Testis (tissue), 3 donors: ENCODE measurements around the gene GPER1. TPM values are rescaled to one million over a fixed set of nuclear protein-coding genes. Genes with fewer than 3 reads are reported as not detected.
A peak's percentile ranks its signal among the peaks of the same experiment; 100 is the strongest.

Experiments
- DNase-seq: peaks from one replicate; pipeline ENCODE4 v3.0.0-alpha.2; 2019
- H3K27ac ChIP-seq, 2 donors: fragments of 200-600 bp; sonication (generic); one replicate each; pipeline ENCODE4 v1.5.1; 2019
- H3K27me3 ChIP-seq: fragments of 200-600 bp; sonication (generic); one replicate; pipeline ENCODE4 v1.5.1; 2019
- H3K36me3 ChIP-seq: fragments of 200-600 bp; sonication (generic); one replicate; pipeline ENCODE4 v1.5.1; 2017; ENCODE audit warnings: low read depth; ENCODE audit errors: missing control alignments
- H3K4me1 ChIP-seq: fragments of 200-600 bp; sonication (generic); one replicate; pipeline ENCODE4 v1.5.1; 2019
- H3K4me3 ChIP-seq, 2 donors: fragments of 200-600 bp; sonication (generic); one replicate each; pipeline ENCODE4 v1.5.1; 2017 to 2019
- H3K9me3 ChIP-seq: fragments of 200-600 bp; sonication (generic); one replicate; pipeline ENCODE4 v1.5.1; 2017
- POLR2A ChIP-seq: fragments of 450-650 bp; IDR thresholded peaks from one replicate; pipeline ENCODE4 v1.6.1; 2017; ENCODE audit warnings: antibody characterized with exemption, mild to moderate bottlenecking, moderate library complexity
- WGBS, 2 donors: methylation state at CpG; one replicate each; pipeline ENCODE4 v1.1.5; 2018; 5-methylcytosine and 5-hydroxymethylcytosine counted together
- intact Hi-C: fragments of 100-400 bp; cut with DNase I; formaldehyde crosslinking; loops from one replicate; pipeline ENCODE4 v1.15.1; 2023; ENCODE audit warnings: low total_unique reads
- polyA plus RNA-seq: library from polyadenylated mRNA; stranded (reverse); fragments of 350-450 nt; fragmentation: Illumina TruSeq; extraction: RNeasy Lipid Tissue Mini Kit (QIAGEN cat#74804); gene quantifications from one replicate; pipeline ENCODE4 v1.2.3, GENCODE V29; 2014; ENCODE audit warnings: low read depth, low replicate concordance; ENCODE audit not compliant: insufficient read depth
- total RNA-seq, 2 donors: library from RNA; depleted of rRNA; stranded (reverse); fragments of >200 nt; gene quantifications; one replicate each; pipeline ENCODE4 v1.2.3, GENCODE V29; 2016
- TF ChIP-seq, protein P1 (sequence below), 3 experiments: fragments of 450-650 bp in 2 of 3; fragments of 200-600 bp in 1 of 3; sonication (generic) in 1 of 3; IDR thresholded peaks; one replicate each; pipeline ENCODE4 v1.5.1; 2016 to 2019; ENCODE audit warnings: antibody characterized with exemption in 3 of 3, mild to moderate bottlenecking in 2 of 3, moderate library complexity in 1 of 3

GPER1 gene
- total and polyA plus RNA-seq, 3 donors from 2014 or later: 3.2 to 3.5 (median 3.4) TPM

DNA sequence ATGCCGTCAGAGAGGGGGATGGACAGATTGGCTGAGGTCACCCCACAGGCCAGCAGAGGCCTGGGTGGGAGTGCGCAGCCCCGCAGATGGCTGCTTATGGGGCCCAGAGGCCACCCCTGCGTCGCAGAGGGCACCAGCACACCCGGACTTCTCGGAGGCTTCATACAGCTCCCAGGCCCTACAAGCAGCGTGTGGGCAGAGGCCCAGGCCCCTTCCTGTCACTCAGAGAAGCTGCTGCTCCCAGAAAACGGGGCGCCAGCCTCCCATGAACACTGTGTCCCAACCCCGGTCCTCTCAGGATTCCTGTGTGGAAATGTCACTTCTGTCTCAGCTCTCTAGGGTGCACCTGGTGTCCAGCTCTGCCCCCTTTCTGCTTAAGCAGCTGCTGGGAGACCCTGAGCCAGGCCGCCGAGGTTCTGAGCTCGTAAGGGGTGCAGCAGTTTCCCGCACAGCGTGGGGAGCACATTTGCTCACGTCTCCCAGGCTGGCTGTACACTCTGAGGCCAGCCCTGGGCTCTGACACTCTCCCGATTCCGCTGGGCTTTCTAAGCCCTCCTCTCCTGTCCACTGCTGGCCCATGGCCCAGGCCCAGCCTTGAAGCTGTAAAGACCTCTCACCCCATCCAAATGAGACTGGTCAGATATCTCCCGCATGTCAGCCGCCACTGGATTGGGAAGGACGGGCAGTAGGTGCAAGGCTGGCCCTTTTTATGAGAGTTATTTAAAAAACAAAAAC lies 36.8 kb upstream of the GPER1 start:
- Histone ChIP-seq H3K4me1 (peaks cover 29% of the 10 kb centered on the region), H3K27me3 (no peaks in the 10 kb centered on the region), H3K9me3 (no peaks in the 10 kb centered on the region), H3K27ac (peak overlapping the region in 1 of 2 donors; percentile 65), H3K4me3 (no peak overlapping the region), H3K36me3 (no peaks in the 10 kb centered on the region)
- WGBS, 2 donors: 82 to 86% methylated on average over 13 to 22 of the region's 22 CpGs
- intact Hi-C loops: no loop called here
- TF ChIP-seq POLR2A: no peak
- TF ChIP-seq, protein P1, sequence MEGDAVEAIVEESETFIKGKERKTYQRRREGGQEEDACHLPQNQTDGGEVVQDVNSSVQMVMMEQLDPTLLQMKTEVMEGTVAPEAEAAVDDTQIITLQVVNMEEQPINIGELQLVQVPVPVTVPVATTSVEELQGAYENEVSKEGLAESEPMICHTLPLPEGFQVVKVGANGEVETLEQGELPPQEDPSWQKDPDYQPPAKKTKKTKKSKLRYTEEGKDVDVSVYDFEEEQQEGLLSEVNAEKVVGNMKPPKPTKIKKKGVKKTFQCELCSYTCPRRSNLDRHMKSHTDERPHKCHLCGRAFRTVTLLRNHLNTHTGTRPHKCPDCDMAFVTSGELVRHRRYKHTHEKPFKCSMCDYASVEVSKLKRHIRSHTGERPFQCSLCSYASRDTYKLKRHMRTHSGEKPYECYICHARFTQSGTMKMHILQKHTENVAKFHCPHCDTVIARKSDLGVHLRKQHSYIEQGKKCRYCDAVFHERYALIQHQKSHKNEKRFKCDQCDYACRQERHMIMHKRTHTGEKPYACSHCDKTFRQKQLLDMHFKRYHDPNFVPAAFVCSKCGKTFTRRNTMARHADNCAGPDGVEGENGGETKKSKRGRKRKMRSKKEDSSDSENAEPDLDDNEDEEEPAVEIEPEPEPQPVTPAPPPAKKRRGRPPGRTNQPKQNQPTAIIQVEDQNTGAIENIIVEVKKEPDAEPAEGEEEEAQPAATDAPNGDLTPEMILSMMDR (IDR thresholded peaks at IDR 0.05): no peak
- DNase-seq: no peak

DNA sequence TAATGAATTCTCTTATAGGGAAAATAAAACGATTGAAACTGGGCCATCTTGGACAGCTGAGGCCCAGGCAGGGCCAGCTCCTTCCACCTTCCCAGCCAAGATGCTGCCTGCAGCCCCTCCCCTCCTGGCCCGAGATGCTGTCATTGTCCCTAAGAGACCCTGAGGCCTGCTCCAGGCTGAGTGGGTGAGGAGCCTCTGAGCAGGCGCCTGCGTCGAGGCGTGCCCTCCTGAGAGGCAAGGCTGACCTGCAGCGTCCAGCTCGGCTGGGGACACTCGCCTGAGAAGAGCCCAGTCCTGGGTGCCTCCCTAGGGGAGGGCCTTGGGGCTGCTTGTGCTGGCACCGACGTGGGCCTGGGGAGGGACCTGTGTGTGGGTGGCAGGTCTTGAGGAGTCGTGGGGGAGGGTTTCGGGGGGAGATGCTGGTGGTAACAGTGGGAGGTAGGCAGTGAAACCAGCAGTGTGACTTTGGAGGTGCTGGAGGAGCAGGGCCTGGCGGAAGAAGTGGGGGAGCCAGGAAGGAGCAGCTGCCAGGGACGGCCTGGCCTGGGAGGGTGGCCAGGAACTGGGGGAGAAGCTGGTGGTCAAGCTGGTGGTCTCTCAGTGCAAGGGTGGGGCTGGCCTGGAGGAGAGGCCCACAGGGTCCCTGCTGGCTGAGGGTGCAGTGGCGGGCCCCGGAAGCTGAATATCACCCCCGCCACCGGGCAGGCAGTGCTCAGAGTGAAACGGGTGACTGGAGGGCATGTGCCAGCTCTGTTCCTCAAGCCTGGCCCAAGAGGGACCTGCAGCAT lies 35.7 kb upstream of the GPER1 start:
- no peak for TF ChIP-seq POLR2A
- peaks cover 29% of the 10 kb centered on the region for H3K4me1 ChIP-seq
- no peak overlapping the region for H3K4me3 ChIP-seq
- no peaks in the 10 kb centered on the region for H3K9me3 ChIP-seq
- H3K27ac ChIP-seq: peak overlapping the region; percentile 27 to 73
- intact Hi-C loops: no loop called here
- H3K27me3 ChIP-seq: no peaks in the 10 kb centered on the region
- WGBS, 2 donors: 19 to 43% methylated on average over 12 to 20 of the region's 20 CpGs
- H3K36me3 ChIP-seq: no peaks in the 10 kb centered on the region
- DNase-seq: no peak

DNA sequence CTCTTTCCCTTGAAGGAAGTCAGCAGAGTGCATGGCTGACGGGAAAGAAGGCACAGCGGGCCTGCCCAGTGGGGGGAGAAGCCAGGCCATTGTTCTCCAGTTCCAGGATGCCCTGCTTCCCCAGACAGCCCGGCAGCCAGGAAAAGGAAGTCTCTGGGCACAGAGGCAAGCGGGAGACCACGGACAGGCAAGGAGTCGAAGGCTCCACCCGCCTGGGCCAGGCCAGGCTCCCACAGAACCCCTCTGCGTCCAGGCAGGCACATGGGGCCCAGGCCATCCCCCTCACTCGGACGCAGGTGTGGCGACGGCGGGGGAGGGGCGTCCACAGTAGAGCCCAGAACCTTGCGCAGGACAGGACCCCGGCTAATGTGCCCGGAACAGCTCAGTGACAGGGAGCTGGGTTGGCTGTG lies 34.9 kb upstream of the GPER1 start:
- H3K27me3 ChIP-seq: no peaks in the 10 kb centered on the region
- no peaks in the 10 kb centered on the region for H3K9me3 ChIP-seq
- no peak overlapping the region for H3K4me3 ChIP-seq
- no peak for TF ChIP-seq POLR2A
- TF ChIP-seq, protein P1 (IDR thresholded peaks at IDR 0.05): no peak
- intact Hi-C loops: no loop called here
- peaks cover 29% of the 10 kb centered on the region for H3K4me1 ChIP-seq
- H3K27ac ChIP-seq: peak overlapping the region; percentile 27 to 73
- 78 to 81% methylated on average over 3 to 15 of the region's 17 CpGs for WGBS, 2 donors
- no peaks in the 10 kb centered on the region for H3K36me3 ChIP-seq
- DNase-seq: no peak

DNA sequence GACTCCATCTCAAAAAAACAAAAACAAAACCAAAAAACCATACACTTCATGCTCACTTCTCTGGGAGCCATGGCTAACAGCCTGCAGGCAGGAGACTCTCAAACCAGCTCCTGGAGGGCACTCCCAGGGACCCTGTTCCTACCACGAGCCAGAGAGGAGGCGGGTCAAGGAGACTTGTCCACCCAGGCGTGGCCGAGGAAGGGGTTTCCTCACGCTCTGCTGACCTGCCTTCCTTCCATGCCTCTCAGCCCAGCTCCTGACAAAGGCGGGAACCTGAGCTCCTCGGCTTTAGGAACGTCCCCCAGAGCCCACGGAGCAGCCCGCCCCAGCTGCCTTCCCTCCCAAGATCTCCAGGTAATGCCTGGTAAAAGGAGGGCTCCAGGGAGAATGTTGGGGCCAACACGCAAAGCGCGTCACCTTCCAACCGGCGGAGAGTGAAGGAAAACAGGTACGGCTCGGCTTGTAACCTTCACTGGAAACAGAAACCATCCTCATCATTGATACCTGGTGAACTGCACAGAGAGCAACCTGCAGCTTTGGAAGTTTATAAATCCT lies 34.0 kb upstream of the GPER1 start:
- no peak for TF ChIP-seq POLR2A
- TF ChIP-seq, protein P1 (IDR thresholded peaks at IDR 0.05): no peak
- Histone ChIP-seq H3K27me3 (no peaks in the 10 kb centered on the region), H3K9me3 (no peaks in the 10 kb centered on the region), H3K4me1 (peaks cover 29% of the 10 kb centered on the region), H3K4me3 (no peak overlapping the region), H3K36me3 (no peaks in the 10 kb centered on the region), H3K27ac (no peak overlapping the region)
- 88 to 98% methylated on average over 12 to 17 of the region's 17 CpGs for WGBS, 2 donors
- no peak for DNase-seq
- intact Hi-C loops: no loop called here

DNA sequence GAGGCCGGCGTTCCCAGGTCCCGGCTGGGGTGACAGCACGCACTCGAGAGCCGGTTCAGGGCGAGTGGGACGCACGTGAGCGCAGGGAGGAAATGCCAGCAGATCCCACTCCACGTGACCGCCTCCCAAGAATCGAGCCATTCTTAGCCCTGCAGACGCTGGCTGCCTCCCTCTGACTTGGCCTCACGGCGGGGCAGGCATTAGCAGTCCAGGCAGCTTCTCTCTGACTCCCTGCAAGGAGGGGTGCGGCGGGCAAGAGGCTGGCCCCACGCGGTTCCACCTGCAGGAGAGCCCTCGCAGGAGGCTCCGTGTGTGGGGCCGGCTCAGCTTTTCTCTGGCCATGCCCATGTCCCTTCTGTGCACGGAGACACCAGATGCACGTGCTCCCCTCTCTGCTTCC lies 33.5 kb upstream of the GPER1 start:
- peak; percentile 48 for DNase-seq
- H3K4me1 ChIP-seq: peaks cover 29% of the 10 kb centered on the region

More for the DNA sequence above, 33.5 kb upstream of the GPER1 start:
- Histone ChIP-seq H3K36me3 (no peaks in the 10 kb centered on the region), H3K27me3 (no peaks in the 10 kb centered on the region), H3K9me3 (no peaks in the 10 kb centered on the region), H3K27ac (peak overlapping the region; percentile 54 to 63), H3K4me3 (no peak overlapping the region)
- WGBS, 2 donors: 60 to 71% methylated on average over 1 to 25 of the region's 25 CpGs
- TF ChIP-seq, protein P1 (IDR thresholded peaks at IDR 0.05): no peak
- TF ChIP-seq POLR2A: no peak
- intact Hi-C loops: no loop called here
